ENCODE results near the gene UBR4.
A peak's percentile ranks its signal among the peaks of the same experiment; 100 is the strongest.

UBR4 gene

GRCh38 chr1:19122668-19123067 lies 87.4 kb downstream of the UBR4 start:
- peak in 1 of 2 experiments; percentile 12 for DNase-seq
- no peak for TF ChIP-seq GATA1 (IDR thresholded peaks at IDR 0.05; ENCODE audit: low read depth, low read length)
- TF ChIP-seq POLR2A (IDR thresholded peaks at IDR 0.05; ENCODE audit: low read length), result no peak

GRCh38 chr1:19121192-19121591 lies 88.9 kb downstream of the UBR4 start:
- DNase-seq, result no peak
- TF ChIP-seq GATA1 (IDR thresholded peaks at IDR 0.05; ENCODE audit: low read depth, low read length) (no peak), POLR2A (IDR thresholded peaks at IDR 0.05; ENCODE audit: low read length) (no peak)

GRCh38 chr1:19120070-19120469 lies 90.0 kb downstream of the UBR4 start:
- DNase-seq, result no peak
- no peak for TF ChIP-seq GATA1 (IDR thresholded peaks at IDR 0.05; ENCODE audit: low read depth, low read length)
- TF ChIP-seq POLR2A (IDR thresholded peaks at IDR 0.05; ENCODE audit: low read length), result no peak

GRCh38 chr1:19115082-19115808 lies 94.8 kb downstream of the UBR4 start:
- TF ChIP-seq POLR2A (IDR thresholded peaks at IDR 0.05; ENCODE audit: low read length), result no peak
- TF ChIP-seq GATA1 (IDR thresholded peaks at IDR 0.05; ENCODE audit: low read depth, low read length), result no peak
- no peak for DNase-seq

GRCh38 chr1:19113697-19114092 lies 96.4 kb downstream of the UBR4 start:
- no peak for TF ChIP-seq GATA1 (IDR thresholded peaks at IDR 0.05; ENCODE audit: low read depth, low read length)
- no peak for TF ChIP-seq POLR2A (IDR thresholded peaks at IDR 0.05; ENCODE audit: low read length)
- DNase-seq, result peak; percentile 48 to 62

- peak in 1 of 2 experiments; percentile 48 for DNase-seq
- TF ChIP-seq GATA1 (IDR thresholded peaks at IDR 0.05; ENCODE audit: low read depth, low read length) (no peak), POLR2A (IDR thresholded peaks at IDR 0.05; ENCODE audit: low read length) (no peak)
Observed at GRCh38 chr1:19112891-19113696, 97.0 kb downstream of the UBR4 start.

- TF ChIP-seq POLR2A (IDR thresholded peaks at IDR 0.05; ENCODE audit: low read length) (no peak), GATA1 (IDR thresholded peaks at IDR 0.05; ENCODE audit: low read depth, low read length) (no peak)
- DNase-seq, result no peak
Observed at GRCh38 chr1:19110257-19110927, 99.7 kb downstream of the UBR4 start.

GRCh38 chr1:19109545-19109944 lies 100.5 kb downstream of the UBR4 start:
- DNase-seq, result no peak
- TF ChIP-seq POLR2A (IDR thresholded peaks at IDR 0.05; ENCODE audit: low read length) (no peak), GATA1 (IDR thresholded peaks at IDR 0.05; ENCODE audit: low read depth, low read length) (no peak)

- DNase-seq, result no peak
- no peak for TF ChIP-seq GATA1 (IDR thresholded peaks at IDR 0.05; ENCODE audit: low read depth, low read length)
- TF ChIP-seq POLR2A (IDR thresholded peaks at IDR 0.05; ENCODE audit: low read length), result no peak
Observed at GRCh38 chr1:19101244-19101643, 108.8 kb downstream of the UBR4 start.

- TF ChIP-seq GATA1 (IDR thresholded peaks at IDR 0.05; ENCODE audit: low read depth, low read length), result no peak
- TF ChIP-seq POLR2A (IDR thresholded peaks at IDR 0.05; ENCODE audit: low read length), result no peak
- no peak for DNase-seq
Observed at GRCh38 chr1:19100028-19100427, 110.0 kb downstream of the UBR4 start.

- no peak for DNase-seq
- TF ChIP-seq POLR2A (IDR thresholded peaks at IDR 0.05; ENCODE audit: low read length), result no peak
- TF ChIP-seq GATA1 (IDR thresholded peaks at IDR 0.05; ENCODE audit: low read depth, low read length), result no peak
Observed at GRCh38 chr1:19096990-19097389, 113.1 kb downstream of the UBR4 start.

- DNase-seq, result peak in 1 of 2 experiments; percentile 39
- no peak for TF ChIP-seq POLR2A (IDR thresholded peaks at IDR 0.05; ENCODE audit: low read length)
- no peak for TF ChIP-seq GATA1 (IDR thresholded peaks at IDR 0.05; ENCODE audit: low read depth, low read length)
Observed at GRCh38 chr1:19096036-19096833, 113.8 kb downstream of the UBR4 start.

GRCh38 chr1:19091196-19091953 lies 118.7 kb downstream of the UBR4 start:
- TF ChIP-seq POLR2A (IDR thresholded peaks at IDR 0.05; ENCODE audit: low read length), result no peak
- TF ChIP-seq GATA1 (IDR thresholded peaks at IDR 0.05; ENCODE audit: low read depth, low read length), result no peak

More at GRCh38 chr1:19091196-19091953, 118.7 kb downstream of the UBR4 start:
- no peak for DNase-seq
